WTC11 (cell line): ENCODE results near the gene CCDC60. TPM values are rescaled to one million over a fixed set of nuclear protein-coding genes. Genes with fewer than 3 reads are reported as not detected.

Experiments used
- ATAC-seq: fragments of 200-7000 bp; cut with Tn5 transposase; 2 replicates; pipeline ENCODE4 v1.10.0; 2021; ENCODE audit warnings: mild to moderate bottlenecking, moderate library complexity
- CTCF ChIA-PET: fragments of 300-600 bp; sonication (Branson Sonifier 250); formaldehyde crosslinking; loops from one replicate; lab custom pipeline; 2021; ENCODE audit warnings: antibody characterized with exemption; lab: Charles Lee
- POLR2A ChIA-PET: fragments of 350-600 bp; sonication (Branson Sonifier 250); formaldehyde crosslinking; loops from one replicate; lab custom pipeline; 2021; ENCODE audit warnings: antibody characterized with exemption; lab: Charles Lee
- DNase-seq: peaks from one replicate; pipeline ENCODE4 v3.0.0; 2021; ENCODE audit warnings: low spot score
- H3K27ac Mint-ChIP-seq: 2 replicates; pipeline ENCODE4 v1.8.0; 2021; ENCODE audit warnings: mixed read lengths
- H3K27me3 Mint-ChIP-seq: 2 replicates; pipeline ENCODE4 v1.8.0; 2021; ENCODE audit warnings: low read depth, mild to moderate bottlenecking, moderate library complexity, mixed read lengths
- H3K36me3 Mint-ChIP-seq: 2 replicates; pipeline ENCODE4 v1.8.0; 2021; ENCODE audit warnings: mixed read lengths
- H3K4me1 Mint-ChIP-seq: 2 replicates; pipeline ENCODE4 v1.8.0; 2022; ENCODE audit warnings: mixed read lengths
- H3K4me3 Mint-ChIP-seq: 2 replicates; pipeline ENCODE4 v1.8.0; 2021; ENCODE audit warnings: mild to moderate bottlenecking, moderate library complexity, mixed read lengths
- H3K9me3 Mint-ChIP-seq: 2 replicates; pipeline ENCODE4 v1.8.0; 2021; ENCODE audit warnings: mixed read lengths
- ATF6 ChIP-seq: sonication (generic); formaldehyde crosslinking; IDR thresholded peaks from 2 replicates; pipeline ENCODE4 v1.8.1; 2023; ENCODE audit warnings: mild to moderate bottlenecking, missing genetic modification reagents
- FOXJ3 ChIP-seq: sonication (generic); formaldehyde crosslinking; IDR thresholded peaks from 2 replicates; pipeline ENCODE4 v1.9.0; 2021; ENCODE audit warnings: missing genetic modification reagents, mild to moderate bottlenecking, borderline replicate concordance
- FOXP4 ChIP-seq: sonication (generic); formaldehyde crosslinking; IDR thresholded peaks from 2 replicates; pipeline ENCODE4 v1.8.0; 2022; ENCODE audit warnings: mild to moderate bottlenecking, missing genetic modification reagents
- KAT7 ChIP-seq: sonication (generic); formaldehyde crosslinking; IDR thresholded peaks from 2 replicates; pipeline ENCODE4 v1.8.1; 2023; ENCODE audit warnings: missing genetic modification reagents, mild to moderate bottlenecking, borderline replicate concordance
- MAX ChIP-seq: sonication (generic); formaldehyde crosslinking; IDR thresholded peaks from 2 replicates; pipeline ENCODE4 v1.8.0; 2022; ENCODE audit warnings: mild to moderate bottlenecking, missing genetic modification reagents
- MLX ChIP-seq: sonication (generic); formaldehyde crosslinking; IDR thresholded peaks from 2 replicates; pipeline ENCODE4 v1.8.1; 2023; ENCODE audit warnings: mild to moderate bottlenecking, missing genetic modification reagents, moderate library complexity
- NFATC4 ChIP-seq: fragments of 250-450 bp; sonication (Bioruptor Pico); IDR thresholded peaks from 2 replicates; pipeline ENCODE4 v1.9.0; 2021; ENCODE audit warnings: mild to moderate bottlenecking
- NR1H2 ChIP-seq: sonication (generic); formaldehyde crosslinking; IDR thresholded peaks from 2 replicates; pipeline ENCODE4 v1.9.0; 2021; ENCODE audit warnings: mild to moderate bottlenecking, moderate library complexity, missing genetic modification reagents
- NR2C2 ChIP-seq: sonication (generic); formaldehyde crosslinking; IDR thresholded peaks from 2 replicates; pipeline ENCODE4 v1.8.0; 2022; ENCODE audit warnings: mild to moderate bottlenecking, missing genetic modification reagents
- RELA ChIP-seq: sonication (generic); formaldehyde crosslinking; IDR thresholded peaks from 2 replicates; pipeline ENCODE4 v1.8.1; 2022; ENCODE audit warnings: missing genetic modification reagents, mild to moderate bottlenecking, borderline replicate concordance
- RORB ChIP-seq: fragments of 250-450 bp; sonication (Bioruptor Pico); IDR thresholded peaks from 2 replicates; pipeline ENCODE4 v1.9.0; 2021; ENCODE audit warnings: mild to moderate bottlenecking
- SMAD4 ChIP-seq: sonication (generic); formaldehyde crosslinking; IDR thresholded peaks from 2 replicates; pipeline ENCODE4 v1.8.0; 2022; ENCODE audit warnings: mild to moderate bottlenecking, missing genetic modification reagents
- SOX15 ChIP-seq: fragments of 250-450 bp; sonication (Bioruptor Pico); IDR thresholded peaks from 2 replicates; pipeline ENCODE4 v1.9.0; 2021; ENCODE audit warnings: mild to moderate bottlenecking
- TCF7 ChIP-seq: sonication (generic); formaldehyde crosslinking; IDR thresholded peaks from 2 replicates; pipeline ENCODE4 v1.8.0; 2022; ENCODE audit warnings: mild to moderate bottlenecking, low read depth, missing genetic modification reagents, moderate library complexity
- TP53 ChIP-seq: sonication (generic); formaldehyde crosslinking; IDR thresholded peaks from 2 replicates; pipeline ENCODE4 v1.8.1; 2023; ENCODE audit warnings: mild to moderate bottlenecking, missing genetic modification reagents
- ZNF138 ChIP-seq: sonication (generic); formaldehyde crosslinking; conservative IDR thresholded peaks from 2 replicates; pipeline ENCODE4 v1.8.1; 2022; ENCODE audit warnings: mild to moderate bottlenecking, moderate library complexity, missing genetic modification reagents
- ZNF232 ChIP-seq: sonication (generic); formaldehyde crosslinking; IDR thresholded peaks from 2 replicates; pipeline ENCODE4 v1.8.0; 2022; ENCODE audit warnings: mild to moderate bottlenecking, missing genetic modification reagents
- ZNF512 ChIP-seq: sonication (generic); formaldehyde crosslinking; IDR thresholded peaks from 2 replicates; pipeline ENCODE4 v1.8.1; 2022; ENCODE audit warnings: missing genetic modification reagents, borderline replicate concordance
- ZNF532 ChIP-seq: fragments of 250-450 bp; sonication (Bioruptor Pico); IDR thresholded peaks from 2 replicates; pipeline ENCODE4 v1.9.0; 2021; ENCODE audit warnings: mild to moderate bottlenecking, borderline replicate concordance
- total RNA-seq: library from RNA; stranded (reverse); gene quantifications from 3 replicates; pipeline ENCODE4 v1.2.3, GENCODE V29; 2021

The CCDC60 gene
- total RNA-seq, 1 experiment from 2014 or later = 1.1 TPM

GRCh38 chr12:119432949-119433348 is 98.4 kb downstream of the CCDC60 start:
- 0 out of 2 replicates have a peak, but pooled peaks cover 3% of the 10 kb centered on the region for H3K36me3 Mint-ChIP-seq
- CTCF ChIA-PET = interaction anchor here (1.5 to 6.6 kb wide), 2 partner anchors 11 to 20 kb away, joined by 4 to 39 read pairs; no protein-coding TSS in a partner anchor
- no peak overlapping the region for H3K27ac Mint-ChIP-seq
- H3K27me3 Mint-ChIP-seq = peaks cover 6% of the 10 kb centered on the region
- TF ChIP-seq SOX15 (CRISPR knock-in tag) (no peak), NR1H2 (no peak), NR2C2 (CRISPR knock-in tag) (no peak), ZNF138 (CRISPR knock-in tag) (no peak), MAX (CRISPR knock-in tag) (no peak), NFATC4 (CRISPR knock-in tag) (no peak), KAT7 (no peak), SMAD4 (CRISPR knock-in tag) (no peak), ZNF232 (CRISPR knock-in tag) (no peak), TP53 (CRISPR knock-in tag) (no peak), RORB (CRISPR knock-in tag) (no peak), ATF6 (no peak), MLX (CRISPR knock-in tag) (no peak)
- TF ChIP-seq, all 79 proteins: peak for 0
- Mint-ChIP-seq H3K4me3 (no peak overlapping the region), H3K4me1 (peaks cover 10% of the 10 kb centered on the region), H3K9me3 (peaks cover 21% of the 10 kb centered on the region)
- POLR2A ChIA-PET = no interaction called here
- no peak for ATAC-seq
- no peak for DNase-seq

GRCh38 chr12:119440803-119441360 is 106.4 kb downstream of the CCDC60 start:
- H3K4me1 Mint-ChIP-seq = peaks cover 2% of the 10 kb centered on the region; the same call in 1 of the 2 replicates
- no peak overlapping the region for H3K27ac Mint-ChIP-seq
- no peak for DNase-seq
- POLR2A ChIA-PET = no interaction called here
- peaks cover 11% of the 10 kb centered on the region for H3K9me3 Mint-ChIP-seq
- peaks cover 2% of the 10 kb centered on the region; the same call in 1 of the 2 replicates for H3K36me3 Mint-ChIP-seq
- no peak for TF ChIP-seq ZNF512 (CRISPR knock-in tag)
- no peak for TF ChIP-seq FOXP4 (CRISPR knock-in tag)
- TF ChIP-seq SOX15 (CRISPR knock-in tag) = no peak
- no peak for TF ChIP-seq RELA
- TF ChIP-seq TP53 (CRISPR knock-in tag) = no peak
- TF ChIP-seq TCF7 = no peak
- no peak for TF ChIP-seq ZNF532 (CRISPR knock-in tag)
- TF ChIP-seq RORB (CRISPR knock-in tag) = no peak
- TF ChIP-seq FOXJ3 (CRISPR knock-in tag) = no peak
- TF ChIP-seq, all 79 proteins: peak for 0
- Mint-ChIP-seq H3K4me3 (no peak overlapping the region), H3K27me3 (peaks cover 6% of the 10 kb centered on the region)
- CTCF ChIA-PET = interaction anchor here (2.8 kb wide), 1 partner anchor 104 kb away, joined by 8 read pairs; no protein-coding TSS in a partner anchor
- no peak for ATAC-seq
